ENCODE measurements around the gene GID4. TPM values are rescaled to one million over a fixed set of nuclear protein-coding genes. Genes with fewer than 3 reads are reported as not detected.

The GID4 gene
- total RNA-seq, 1 donor from 2014 or later, result 18.0 TPM

DNA sequence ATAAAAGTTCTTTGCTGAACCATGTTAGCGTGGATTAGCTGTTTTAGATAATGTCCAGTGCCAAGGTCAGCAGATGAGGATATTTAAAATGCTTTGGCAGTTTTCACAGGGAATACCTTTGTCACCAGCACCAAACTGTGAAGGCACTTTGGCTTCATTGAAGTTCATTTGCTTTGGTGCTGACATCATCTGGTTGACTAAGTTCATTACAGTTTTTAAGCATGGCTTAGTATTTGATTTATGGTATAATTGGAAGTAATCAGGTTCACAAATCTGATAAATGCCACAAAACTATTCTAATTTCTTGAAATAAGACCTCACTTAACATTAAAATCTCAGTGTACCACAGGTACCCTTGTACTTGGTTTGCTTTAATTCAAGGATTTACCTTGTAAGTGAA is 4.3 kb downstream of the GID4 start:
- H3K4me1 ChIP-seq, result peaks cover 52% of the 10 kb centered on the region
- TF ChIP-seq, protein P1, sequence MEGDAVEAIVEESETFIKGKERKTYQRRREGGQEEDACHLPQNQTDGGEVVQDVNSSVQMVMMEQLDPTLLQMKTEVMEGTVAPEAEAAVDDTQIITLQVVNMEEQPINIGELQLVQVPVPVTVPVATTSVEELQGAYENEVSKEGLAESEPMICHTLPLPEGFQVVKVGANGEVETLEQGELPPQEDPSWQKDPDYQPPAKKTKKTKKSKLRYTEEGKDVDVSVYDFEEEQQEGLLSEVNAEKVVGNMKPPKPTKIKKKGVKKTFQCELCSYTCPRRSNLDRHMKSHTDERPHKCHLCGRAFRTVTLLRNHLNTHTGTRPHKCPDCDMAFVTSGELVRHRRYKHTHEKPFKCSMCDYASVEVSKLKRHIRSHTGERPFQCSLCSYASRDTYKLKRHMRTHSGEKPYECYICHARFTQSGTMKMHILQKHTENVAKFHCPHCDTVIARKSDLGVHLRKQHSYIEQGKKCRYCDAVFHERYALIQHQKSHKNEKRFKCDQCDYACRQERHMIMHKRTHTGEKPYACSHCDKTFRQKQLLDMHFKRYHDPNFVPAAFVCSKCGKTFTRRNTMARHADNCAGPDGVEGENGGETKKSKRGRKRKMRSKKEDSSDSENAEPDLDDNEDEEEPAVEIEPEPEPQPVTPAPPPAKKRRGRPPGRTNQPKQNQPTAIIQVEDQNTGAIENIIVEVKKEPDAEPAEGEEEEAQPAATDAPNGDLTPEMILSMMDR (IDR thresholded peaks at IDR 0.05; ENCODE audit: borderline replicate concordance), result peak; percentile 32
- no peak overlapping the region for H3K4me3 ChIP-seq
- peak overlapping the region; percentile 1 for H3K27ac ChIP-seq (replicated peaks)
- no peak for DNase-seq
- no peaks in the 10 kb centered on the region for H3K27me3 ChIP-seq (ENCODE audit: low read depth)
- peaks cover 24% of the 10 kb centered on the region for H3K36me3 ChIP-seq
- intact Hi-C loops (cut with micrococcal nuclease), result no loop called here
- H3K9me3 ChIP-seq (replicated peaks), result no peaks in the 10 kb centered on the region

DNA sequence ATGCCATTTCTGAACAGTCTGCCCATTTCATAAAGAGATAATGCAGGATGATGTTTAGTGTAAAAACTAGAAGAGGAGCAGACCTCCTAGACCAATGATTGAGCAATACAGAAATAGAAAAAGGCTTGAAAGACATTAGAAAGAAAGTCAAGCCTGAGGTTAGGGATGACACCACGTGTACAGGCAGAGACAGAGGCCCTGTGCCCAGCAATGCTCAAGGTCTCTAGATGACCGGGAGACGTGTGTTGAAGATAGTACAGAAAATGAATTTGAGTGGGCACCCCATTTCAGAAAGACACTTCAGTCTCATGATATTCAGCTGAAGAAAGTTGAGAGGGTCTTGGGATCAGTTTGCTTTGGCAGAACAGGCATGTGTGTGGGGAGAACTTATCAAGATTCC is 5.4 kb downstream of the GID4 start:
- Histone ChIP-seq H3K27ac (replicated peaks) (no peak overlapping the region), H3K27me3 (ENCODE audit: low read depth) (no peaks in the 10 kb centered on the region), H3K4me1 (peaks cover 43% of the 10 kb centered on the region), H3K9me3 (replicated peaks) (no peaks in the 10 kb centered on the region), H3K4me3 (no peak overlapping the region), H3K36me3 (peaks cover 24% of the 10 kb centered on the region)
- TF ChIP-seq, protein P1 (IDR thresholded peaks at IDR 0.05; ENCODE audit: borderline replicate concordance), result no peak
- intact Hi-C loops (cut with micrococcal nuclease), result no loop called here
- DNase-seq, result no peak

DNA sequence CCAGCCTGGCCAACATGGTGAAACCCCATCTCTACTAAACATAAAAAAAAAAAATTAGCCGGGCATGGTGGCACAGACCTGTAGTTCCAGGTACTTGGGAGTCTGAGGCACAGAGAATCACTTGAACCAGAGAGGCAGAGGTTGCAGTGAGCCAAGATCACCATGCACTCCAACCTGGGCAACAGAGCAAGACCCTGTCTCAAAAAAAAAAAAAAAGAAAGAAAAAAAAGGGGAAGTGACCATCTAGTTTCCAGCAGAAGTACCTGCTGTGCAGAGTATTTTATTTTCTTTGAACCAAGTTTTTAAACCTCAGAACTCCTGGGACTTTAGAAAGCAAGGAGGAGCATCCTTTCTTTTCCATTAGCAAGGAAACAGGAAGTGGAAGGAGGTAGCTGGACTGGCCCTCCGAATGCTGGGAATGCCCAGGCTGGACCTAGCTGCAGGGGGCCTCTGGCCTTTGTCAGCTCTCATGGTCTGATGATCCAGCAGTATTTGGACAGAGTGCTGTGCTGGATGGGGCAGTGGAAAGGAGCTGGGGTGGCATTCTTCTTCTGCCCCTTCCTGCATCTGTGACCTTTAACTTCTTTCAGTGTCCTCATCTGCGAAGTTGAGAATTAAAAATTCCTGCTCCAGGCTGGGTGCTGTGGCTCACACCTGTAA is 6.6 kb downstream of the GID4 start:
- intact Hi-C loops (cut with micrococcal nuclease), result no loop called here
- TF ChIP-seq, protein P1 (IDR thresholded peaks at IDR 0.05; ENCODE audit: borderline replicate concordance), result no peak
- no peak overlapping the region for H3K27ac ChIP-seq (replicated peaks)
- no peak for DNase-seq
- no peak overlapping the region for H3K4me3 ChIP-seq
- H3K4me1 ChIP-seq, result peaks cover 31% of the 10 kb centered on the region
- H3K36me3 ChIP-seq, result peaks cover 24% of the 10 kb centered on the region
- H3K27me3 ChIP-seq (ENCODE audit: low read depth), result no peaks in the 10 kb centered on the region
- H3K9me3 ChIP-seq (replicated peaks), result no peaks in the 10 kb centered on the region

DNA sequence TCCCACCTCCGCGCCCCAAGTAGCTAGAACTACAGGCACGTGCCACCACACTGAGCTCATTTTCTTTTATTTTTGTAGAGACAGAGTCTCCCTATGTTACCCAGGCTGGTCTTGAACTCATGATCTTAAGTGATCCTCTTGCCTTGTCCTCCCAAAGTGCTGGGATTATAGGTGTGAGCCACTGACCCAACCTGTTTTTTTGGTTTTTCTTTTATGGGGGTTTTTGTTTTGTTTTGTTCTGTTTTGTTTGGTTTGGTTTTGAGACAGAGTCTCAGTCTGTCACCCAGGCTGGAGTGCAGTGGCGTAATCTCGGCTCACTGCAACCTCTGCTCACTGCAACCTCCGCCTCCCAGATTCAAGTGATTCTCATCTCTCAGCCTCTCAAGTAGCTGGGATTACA is 16.4 kb downstream of the GID4 start:
- H3K36me3 ChIP-seq, result peaks cover 60% of the 10 kb centered on the region

DNA sequence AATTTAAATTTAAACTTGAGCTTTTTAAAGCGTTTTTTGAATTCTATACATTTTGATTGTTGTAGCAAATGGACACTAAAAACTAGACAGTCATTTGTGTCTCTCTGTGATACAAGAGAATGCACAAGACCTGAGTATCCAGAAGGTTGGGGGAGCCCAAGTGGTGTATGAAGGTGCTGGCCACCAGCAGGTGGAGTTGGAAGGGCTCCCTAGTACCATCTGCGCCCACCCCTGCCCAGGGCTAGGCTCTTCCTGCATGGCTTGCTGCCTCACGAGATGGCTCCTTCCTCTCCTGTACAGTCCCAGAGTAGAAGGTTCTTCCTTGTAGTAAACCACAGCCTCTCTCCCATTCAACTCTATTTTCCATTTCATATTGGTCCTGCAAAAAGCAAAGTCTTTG is 17.0 kb downstream of the GID4 start:
- intact Hi-C loops (cut with micrococcal nuclease), result no loop called here
- Histone ChIP-seq H3K27me3 (ENCODE audit: low read depth) (no peaks in the 10 kb centered on the region), H3K36me3 (peaks cover 66% of the 10 kb centered on the region), H3K9me3 (replicated peaks) (no peaks in the 10 kb centered on the region), H3K4me3 (no peak overlapping the region), H3K27ac (replicated peaks) (no peak overlapping the region), H3K4me1 (no peaks in the 10 kb centered on the region)
- no peak for DNase-seq
- TF ChIP-seq, protein P1 (IDR thresholded peaks at IDR 0.05; ENCODE audit: borderline replicate concordance), result no peak

More for the DNA sequence above, 16.4 kb downstream of the GID4 start:
- TF ChIP-seq, protein P1 (IDR thresholded peaks at IDR 0.05; ENCODE audit: borderline replicate concordance), result no peak
- Histone ChIP-seq H3K27me3 (ENCODE audit: low read depth) (no peaks in the 10 kb centered on the region), H3K4me1 (no peaks in the 10 kb centered on the region), H3K9me3 (replicated peaks) (no peaks in the 10 kb centered on the region), H3K4me3 (no peak overlapping the region), H3K27ac (replicated peaks) (no peak overlapping the region)
- intact Hi-C loops (cut with micrococcal nuclease), result no loop called here
- DNase-seq, result no peak

All from left ventricle myocardium inferior (tissue), 1 donor.